Bronchial epithelial cell (primary cell): ENCODE data around the gene CDC20. TPM values are rescaled to one million over a fixed set of nuclear protein-coding genes. Genes with fewer than 3 reads are reported as not detected.
"Not testable (repeated sequence)": the region's sequence is repeated elsewhere in the genome, so short reads cannot be mapped to it uniquely, and the experiment has no call there.

Source experiments
- DNase-seq: peaks from one replicate; pipeline ENCODE4 v3.0.0-alpha.2; 2010; ENCODE audit warnings: low read depth
- FAIRE-seq: peaks from 2 replicates; lab custom pipeline; 2011; peaks lifted over from hg19 to GRCh38; lab: Jason Lieb, UNC
- H3K27me3 ChIP-seq: 2 replicates; pipeline ENCODE4 v1.5.1; 2011; ENCODE audit warnings: low read length; ENCODE audit not compliant: control insufficient read depth, insufficient read depth
- H3K36me3 ChIP-seq: 2 replicates; pipeline ENCODE4 v1.5.1; 2011; ENCODE audit warnings: low read length; ENCODE audit not compliant: control insufficient read depth, insufficient read depth
- H3K4me3 ChIP-seq: 2 replicates; pipeline ENCODE4 v1.5.1; 2011; ENCODE audit warnings: mild to moderate bottlenecking, low read depth, low read length, control low read depth
- total RNA-seq: library from RNA; depleted of rRNA; stranded (reverse); fragments of >200 nt; gene quantifications from 2 replicates; pipeline ENCODE4 v1.2.1, GENCODE V29; 2014
- TF ChIP-seq, protein P1 (sequence below): IDR thresholded peaks from 2 replicates; pipeline ENCODE4 v1.5.1; 2011; ENCODE audit warnings: mild to moderate bottlenecking, moderate library complexity, low read length, control low read depth, inconsistent platforms; ENCODE audit not compliant: insufficient read depth, severe bottlenecking

The CDC20 gene
- total RNA-seq, 1 donor from 2014 or later = 2.6 TPM

- TF ChIP-seq, protein P1, sequence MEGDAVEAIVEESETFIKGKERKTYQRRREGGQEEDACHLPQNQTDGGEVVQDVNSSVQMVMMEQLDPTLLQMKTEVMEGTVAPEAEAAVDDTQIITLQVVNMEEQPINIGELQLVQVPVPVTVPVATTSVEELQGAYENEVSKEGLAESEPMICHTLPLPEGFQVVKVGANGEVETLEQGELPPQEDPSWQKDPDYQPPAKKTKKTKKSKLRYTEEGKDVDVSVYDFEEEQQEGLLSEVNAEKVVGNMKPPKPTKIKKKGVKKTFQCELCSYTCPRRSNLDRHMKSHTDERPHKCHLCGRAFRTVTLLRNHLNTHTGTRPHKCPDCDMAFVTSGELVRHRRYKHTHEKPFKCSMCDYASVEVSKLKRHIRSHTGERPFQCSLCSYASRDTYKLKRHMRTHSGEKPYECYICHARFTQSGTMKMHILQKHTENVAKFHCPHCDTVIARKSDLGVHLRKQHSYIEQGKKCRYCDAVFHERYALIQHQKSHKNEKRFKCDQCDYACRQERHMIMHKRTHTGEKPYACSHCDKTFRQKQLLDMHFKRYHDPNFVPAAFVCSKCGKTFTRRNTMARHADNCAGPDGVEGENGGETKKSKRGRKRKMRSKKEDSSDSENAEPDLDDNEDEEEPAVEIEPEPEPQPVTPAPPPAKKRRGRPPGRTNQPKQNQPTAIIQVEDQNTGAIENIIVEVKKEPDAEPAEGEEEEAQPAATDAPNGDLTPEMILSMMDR = no peak
- Histone ChIP-seq H3K27me3 (no peaks in the 10 kb centered on the region), H3K36me3 (peaks cover 2% of the 10 kb centered on the region), H3K4me3 (no peak overlapping the region)
- DNase-seq (no peak), FAIRE-seq (no peak)
These were observed 39.4 kb downstream of the CDC20 start for GRCh38 chr1:43398227-43398626.

DNA sequence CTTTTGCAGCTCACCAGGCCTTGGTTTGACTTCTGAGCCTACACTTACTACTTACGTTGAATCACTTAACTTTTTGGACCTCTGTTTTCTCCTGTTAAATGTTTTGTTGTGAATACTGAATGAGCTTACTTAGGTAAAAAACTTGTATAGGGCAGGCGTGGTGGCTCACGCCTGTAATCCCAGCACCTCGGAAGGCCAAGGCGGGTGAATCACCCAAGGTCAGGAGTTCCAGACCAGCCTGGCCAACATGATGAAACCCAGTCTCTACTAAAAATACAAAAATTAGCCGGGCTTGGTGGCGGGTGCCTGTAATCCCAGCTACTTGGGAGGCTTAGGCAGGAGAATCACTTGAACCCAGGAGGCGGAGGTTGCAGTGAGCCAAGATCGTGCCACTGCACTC is 41.7 kb downstream of the CDC20 start:
- FAIRE-seq, DNase-seq, H3K27me3 ChIP-seq, H3K4me3 ChIP-seq: not testable (repeated sequence)
- peaks cover 15% of the 10 kb centered on the region for H3K36me3 ChIP-seq

DNA sequence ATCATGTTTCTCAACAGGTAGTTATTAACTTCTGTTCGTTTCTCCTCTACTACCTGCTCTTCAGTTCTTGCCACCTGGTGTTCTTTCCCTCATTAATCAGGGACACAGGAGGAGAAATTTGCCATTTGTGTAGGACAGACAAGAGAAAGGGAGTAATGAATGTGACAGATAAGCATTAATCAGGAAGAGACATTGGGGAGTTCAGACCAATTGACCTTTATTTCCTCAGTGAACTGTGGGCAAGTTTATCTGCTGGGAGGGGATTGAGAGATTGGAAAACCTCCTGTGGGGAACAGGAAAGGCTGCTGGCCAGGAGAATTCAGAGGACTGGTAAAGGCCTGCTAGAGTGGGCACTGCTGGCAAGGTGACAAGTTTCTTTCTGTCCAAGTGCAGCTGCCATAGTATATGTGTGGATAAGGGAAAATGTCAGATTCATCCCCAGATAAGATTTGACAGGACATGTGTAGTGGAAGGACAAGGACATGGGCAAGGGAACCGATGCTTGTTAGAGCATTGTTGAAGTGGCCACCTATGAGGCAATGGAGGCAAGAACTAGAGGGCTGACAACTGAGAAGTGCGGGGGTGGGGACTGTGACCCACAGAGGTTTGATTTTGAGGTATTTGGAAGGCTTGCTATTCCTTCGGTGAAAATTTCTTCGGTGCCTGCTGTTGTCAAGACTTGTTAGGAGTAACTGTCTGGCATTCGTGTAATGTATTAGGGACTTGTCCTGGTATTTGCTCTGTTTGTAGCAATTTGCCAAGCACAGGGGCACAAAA is 43.5 kb downstream of the CDC20 start:
- DNase-seq (no peak), FAIRE-seq (no peak)
- Histone ChIP-seq H3K27me3 (no peaks in the 10 kb centered on the region), H3K36me3 (peaks cover 18% of the 10 kb centered on the region), H3K4me3 (no peak overlapping the region)
- TF ChIP-seq, protein P1 = no peak

DNA sequence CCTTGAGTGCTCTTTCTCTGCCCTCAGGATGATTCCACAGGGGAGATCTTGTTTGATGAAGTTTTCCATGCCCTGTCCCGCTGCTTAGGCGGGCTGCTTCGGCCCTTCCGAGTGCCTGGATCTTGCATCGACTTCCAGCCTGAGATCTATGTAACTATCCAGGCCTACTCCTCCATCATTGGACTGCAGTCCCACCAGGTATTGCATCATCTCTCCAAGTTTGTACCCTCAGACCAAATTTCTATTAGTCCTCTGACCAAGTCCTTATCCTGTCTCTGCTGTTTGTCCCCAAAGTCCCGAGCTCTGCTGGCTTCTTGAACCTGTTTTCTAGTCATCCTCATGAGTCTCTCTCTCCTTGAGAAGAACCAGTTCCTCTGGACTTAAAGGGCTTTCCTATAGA is 45.6 kb downstream of the CDC20 start:
- peaks cover 20% of the 10 kb centered on the region for H3K36me3 ChIP-seq
- no peaks in the 10 kb centered on the region for H3K27me3 ChIP-seq
- DNase-seq (no peak), FAIRE-seq (no peak)
- H3K4me3 ChIP-seq = no peak overlapping the region
- TF ChIP-seq, protein P1 = no peak

DNA sequence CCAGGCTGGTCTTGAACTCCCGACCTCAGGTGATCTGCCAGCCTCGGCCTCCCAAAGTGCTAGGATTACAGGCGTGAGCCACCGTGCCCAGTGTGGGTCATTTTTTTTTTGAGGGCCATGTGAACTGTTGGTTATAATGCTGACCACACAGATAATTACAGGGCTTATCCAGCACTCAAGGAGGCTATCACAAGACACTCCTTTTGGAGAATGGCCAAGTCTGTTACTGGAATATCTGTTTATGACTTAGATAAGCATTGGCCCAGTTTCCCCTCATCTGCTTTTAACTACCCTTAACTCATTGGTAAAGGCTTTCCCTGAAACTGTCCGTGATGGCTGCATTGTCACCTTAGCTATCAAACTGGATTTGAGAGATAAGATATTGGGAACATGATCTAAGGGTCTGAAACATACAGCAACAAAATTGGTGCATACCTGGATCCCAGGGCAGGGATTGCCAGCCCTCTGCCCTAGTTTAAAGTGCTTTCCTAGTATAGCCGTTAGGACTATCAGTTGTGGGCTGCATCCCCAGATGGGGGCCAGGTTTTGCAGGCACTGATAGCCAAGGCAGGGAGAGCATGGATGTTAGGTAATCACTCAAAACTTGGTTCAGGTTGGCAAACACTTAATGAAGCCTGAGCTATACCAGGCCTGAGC is 46.6 kb downstream of the CDC20 start:
- Histone ChIP-seq H3K36me3 (peaks cover 20% of the 10 kb centered on the region), H3K4me3 (no peak overlapping the region), H3K27me3 (no peaks in the 10 kb centered on the region)
- no peak for FAIRE-seq
- DNase-seq = no peak
- TF ChIP-seq, protein P1 = no peak

- no peaks in the 10 kb centered on the region for H3K27me3 ChIP-seq
- no peak overlapping the region for H3K4me3 ChIP-seq
- TF ChIP-seq, protein P1 = no peak
- FAIRE-seq = no peak
- H3K36me3 ChIP-seq = peaks cover 20% of the 10 kb centered on the region
- no peak for DNase-seq
These were observed 47.1 kb downstream of the CDC20 start for GRCh38 chr1:43405876-43406234.
